Measurements from ENCODE around the gene EEF1AKMT1. TPM values are rescaled to one million over a fixed set of nuclear protein-coding genes. Genes with fewer than 3 reads are reported as not detected.

EEF1AKMT1 gene, protein sequence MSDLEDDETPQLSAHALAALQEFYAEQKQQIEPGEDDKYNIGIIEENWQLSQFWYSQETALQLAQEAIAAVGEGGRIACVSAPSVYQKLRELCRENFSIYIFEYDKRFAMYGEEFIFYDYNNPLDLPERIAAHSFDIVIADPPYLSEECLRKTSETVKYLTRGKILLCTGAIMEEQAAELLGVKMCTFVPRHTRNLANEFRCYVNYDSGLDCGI
- 2.6 to 5.9 TPM (median 4.9 TPM) in 5 replicates for total RNA-seq (2022; extraction: Qiagen RNA extraction; ENCODE audit: low read depth)

DNA sequence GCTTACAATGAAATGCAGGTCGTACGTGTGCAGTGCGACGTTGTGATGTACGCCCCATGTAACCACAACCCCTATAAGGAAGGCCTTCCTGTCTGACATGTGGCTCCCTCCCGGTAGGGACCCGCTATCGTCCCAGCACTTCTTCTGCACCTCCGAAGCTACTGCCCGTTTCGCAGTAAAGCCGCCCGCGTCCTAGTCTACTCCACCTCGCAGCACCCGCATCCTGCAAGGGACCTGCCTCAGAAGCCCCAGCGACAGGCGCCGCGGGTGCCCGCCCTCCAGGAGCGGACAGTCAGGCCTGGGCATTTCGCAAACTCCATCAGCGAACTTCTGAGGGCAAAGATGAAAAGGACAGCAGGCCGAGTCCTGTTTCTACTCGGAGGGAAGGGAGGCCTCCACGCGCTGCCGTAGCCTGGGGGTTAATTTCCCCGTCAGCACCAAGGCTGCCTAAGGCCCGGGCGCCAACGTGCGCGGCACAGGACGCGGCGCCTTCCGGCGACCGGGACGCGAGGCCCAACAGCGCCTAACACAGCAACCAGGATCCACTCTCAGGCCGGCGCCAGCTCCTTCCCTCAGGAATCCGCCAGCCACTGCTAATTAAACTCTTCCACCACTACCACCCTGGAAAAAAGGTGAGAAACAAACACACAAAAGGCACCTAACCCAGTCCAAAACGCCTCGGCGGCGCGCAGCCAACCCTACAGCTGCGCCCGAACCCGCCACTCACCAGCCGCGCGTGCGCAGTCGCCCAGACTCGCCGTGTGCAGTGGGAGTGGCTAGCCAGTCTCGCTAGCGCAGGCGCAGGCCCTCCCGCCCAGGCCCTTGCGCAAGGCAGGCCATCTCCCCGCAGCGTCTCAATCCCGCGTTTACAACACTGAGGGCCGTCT is at the start of gene EEF1AKMT1:
TSS of gene EEF1AKMT1 (minus strand) at position 768 of the 887 bp plus-strand sequence. CDS start 16,363 bp downstream, outside the sequence.

DNA sequence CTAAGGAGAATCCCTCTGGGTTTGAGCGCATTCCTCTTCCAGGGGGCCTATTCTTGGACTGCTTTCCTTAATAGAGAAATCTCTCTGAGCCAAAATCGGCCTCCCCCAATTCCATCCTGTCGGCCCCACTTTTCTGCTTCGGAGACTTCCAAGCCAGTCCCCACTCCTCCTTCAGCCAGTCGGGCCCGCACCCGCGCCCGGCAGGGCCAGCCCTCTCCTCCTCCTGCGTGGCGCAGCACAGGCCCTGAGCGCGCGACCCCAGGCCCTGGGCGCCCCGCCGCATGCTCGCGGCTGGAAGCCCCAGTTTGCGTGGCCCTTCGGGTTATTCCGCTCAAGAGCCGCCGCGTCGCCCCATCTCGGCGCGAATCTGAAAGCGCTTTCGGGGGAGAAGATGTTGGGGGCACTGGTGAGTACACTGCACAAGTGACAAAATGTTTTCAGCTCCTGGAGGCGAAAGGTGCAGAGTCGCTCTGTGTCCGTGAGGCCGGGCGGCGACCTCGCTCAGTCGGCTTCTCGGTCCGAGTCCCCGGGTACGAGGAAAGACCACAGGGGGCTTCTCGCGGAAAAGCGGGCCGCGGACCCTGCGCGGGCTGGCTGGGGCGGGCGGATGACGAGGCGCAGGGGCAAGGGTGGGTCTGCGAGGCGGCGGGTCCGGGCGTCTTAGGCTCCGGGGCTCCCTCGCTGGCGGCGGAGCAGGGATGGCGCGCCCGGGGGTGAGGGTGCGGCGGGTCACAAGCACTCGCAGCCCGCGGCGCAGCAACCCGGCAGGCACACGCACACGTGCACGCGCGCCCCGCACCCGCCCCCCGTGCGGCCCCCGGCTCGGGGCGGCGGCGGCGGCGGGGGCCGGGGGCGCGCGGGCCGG is 70.6 kb downstream of the EEF1AKMT1 start, which contains the start of gene IL17D:
TSS of gene IL17D (plus strand) at position 785 of the 865 bp plus-strand sequence. CDS start 303 bp downstream, outside the sequence.

Other genes starting within 250 kb of the EEF1AKMT1 start
- 5.1 to 7.5 TPM (median 5.6 TPM) in 5 replicates for gene CRYL1, start 248.1 kb downstream of the EEF1AKMT1 start, total RNA-seq (2022; extraction: Qiagen RNA extraction; ENCODE audit: low read depth)
- gene IFT88, start 206.8 kb downstream of the EEF1AKMT1 start, total RNA-seq (2022; extraction: Qiagen RNA extraction; ENCODE audit: low read depth), result 9.1 to 11.8 TPM (median 10.6 TPM) in 5 replicates
- gene IL17D, start 70.3 kb downstream of the EEF1AKMT1 start, total RNA-seq (2022; extraction: Qiagen RNA extraction; ENCODE audit: low read depth), result 1.0 to 1.3 TPM (median 1.1 TPM) in 5 replicates
- 6.1 to 9.0 TPM (median 8.0 TPM) in 5 replicates for gene XPO4, start 128.8 kb upstream of the EEF1AKMT1 start, total RNA-seq (2022; extraction: Qiagen RNA extraction; ENCODE audit: low read depth)